ENCODE measurements around the gene KLHDC10. TPM values are rescaled to one million over a fixed set of nuclear protein-coding genes. Genes with fewer than 3 reads are reported as not detected.

The KLHDC10 gene
- total and polyA plus RNA-seq, 2 of the 13 experiments (the other 11 are each of a cell fraction or from before 2014, with no cell fraction given) = 11.9 to 21.6 TPM

GRCh38 chr7:130144312-130145171 lies 74.2 kb downstream of the KLHDC10 start (continued):
- peak; percentile 76 for TF ChIP-seq PAXIP1 (CRISPR knock-in tag; conservative IDR thresholded peaks at IDR 0.05)
- peak; percentile 26; the same call in 1 of the 2 replicates for TF ChIP-seq SAP130 (CRISPR knock-in tag; IDR thresholded peaks at IDR 0.05; ENCODE audit: low read depth)
- no peak for TF ChIP-seq EHMT2 (IDR thresholded peaks at IDR 0.05; ENCODE audit: borderline replicate concordance, low read depth, low read length)
- TF ChIP-seq, protein P1, sequence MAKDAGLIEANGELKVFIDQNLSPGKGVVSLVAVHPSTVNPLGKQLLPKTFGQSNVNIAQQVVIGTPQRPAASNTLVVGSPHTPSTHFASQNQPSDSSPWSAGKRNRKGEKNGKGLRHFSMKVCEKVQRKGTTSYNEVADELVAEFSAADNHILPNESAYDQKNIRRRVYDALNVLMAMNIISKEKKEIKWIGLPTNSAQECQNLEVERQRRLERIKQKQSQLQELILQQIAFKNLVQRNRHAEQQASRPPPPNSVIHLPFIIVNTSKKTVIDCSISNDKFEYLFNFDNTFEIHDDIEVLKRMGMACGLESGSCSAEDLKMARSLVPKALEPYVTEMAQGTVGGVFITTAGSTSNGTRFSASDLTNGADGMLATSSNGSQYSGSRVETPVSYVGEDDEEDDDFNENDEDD (CRISPR knock-in tag; IDR thresholded peaks at IDR 0.05; ENCODE audit: borderline replicate concordance) = no peak
- no peak for TF ChIP-seq FOSL2 (CRISPR knock-in tag; IDR thresholded peaks at IDR 0.05)
- no peak for TF ChIP-seq ZNF10 (CRISPR knock-in tag; IDR thresholded peaks at IDR 0.05; ENCODE audit: borderline replicate concordance, low read depth)
- TF ChIP-seq ARNT2 (CRISPR knock-in tag; IDR thresholded peaks at IDR 0.05; ENCODE audit: low read depth) = no peak
- TF ChIP-seq NFYB (CRISPR knock-in tag; IDR thresholded peaks at IDR 0.05) = no peak
- TF ChIP-seq CEBPG (CRISPR knock-in tag; IDR thresholded peaks at IDR 0.05) = peak; percentile 11; the same call in 1 of the 2 replicates
- no peak for TF ChIP-seq ZNF550 (CRISPR knock-in tag; IDR thresholded peaks at IDR 0.05; ENCODE audit: borderline replicate concordance)
- TF ChIP-seq RXRB (CRISPR knock-in tag; IDR thresholded peaks at IDR 0.05; ENCODE audit: borderline replicate concordance) = peak; percentile 46
- TF ChIP-seq ZGPAT (CRISPR knock-in tag; IDR thresholded peaks at IDR 0.05) = peak; percentile 41; the same call in 1 of the 2 replicates
- 0 out of 2 replicates have a peak, but pooled peaks have one; percentile 2 for TF ChIP-seq ZNF646 (CRISPR knock-in tag; IDR thresholded peaks at IDR 0.05)
- no peak for TF ChIP-seq HOXD1 (CRISPR knock-in tag; IDR thresholded peaks at IDR 0.05)
- TF ChIP-seq REL (CRISPR knock-in tag; conservative IDR thresholded peaks at IDR 0.05) = no peak
- no peak for TF ChIP-seq ZNF530 (CRISPR knock-in tag; IDR thresholded peaks at IDR 0.05; ENCODE audit: low read depth)
